Endothelial cell of umbilical vein (primary cell): Measurements from ENCODE around the gene HEPHL1. TPM values are rescaled to one million over a fixed set of nuclear protein-coding genes. Genes with fewer than 3 reads are reported as not detected.

Experiments
- BruUV-seq: library from RNA; stranded (reverse); fragments of 400-500 nt; replicated peaks from 2 replicates; lab custom pipeline; 2021; lab: Mats Ljungman, UMichigan
- CTCF ChIA-PET: fragments of 300-600, 350-600 bp; sonication (Branson Sonifier 250); formaldehyde crosslinking; loops from one replicate; lab custom pipeline; 2021; ENCODE audit warnings: antibody characterized with exemption, inconsistent platforms; lab: Charles Lee
- POLR2A ChIA-PET: fragments of 300-600, 350-600 bp; sonication (Branson Sonifier 250); formaldehyde crosslinking; loops from one replicate; lab custom pipeline; 2021; ENCODE audit warnings: antibody characterized with exemption, inconsistent platforms; lab: Charles Lee
- DNase-seq: peaks from one replicate; pipeline ENCODE4 v3.0.0-alpha.2; 2011; ENCODE audit warnings: low read depth, low spot score
- FAIRE-seq: peaks from 2 replicates; lab custom pipeline; 2011; peaks lifted over from hg19 to GRCh38; lab: Jason Lieb, UNC
- H2AFZ ChIP-seq: 2 replicates; pipeline ENCODE4 v1.6.0; 2012; ENCODE audit warnings: low read depth, low read length, control low read depth, inconsistent platforms
- H3K27ac ChIP-seq: 2 replicates; pipeline ENCODE4 v1.5.1; 2011; ENCODE audit warnings: low read depth, mild to moderate bottlenecking, control low read depth, low read length, moderate library complexity; ENCODE audit not compliant: insufficient read depth
- H3K27me3 ChIP-seq, 2 experiments: 2 replicates each; pipeline versions ENCODE4 v1.6.0 to v1.6.1; 2011; ENCODE audit warnings: low read length in 2 of 2, mixed read lengths in 1 of 2; ENCODE audit not compliant: control insufficient read depth in 2 of 2, insufficient read depth in 2 of 2
- H3K36me3 ChIP-seq, 2 experiments: 2 replicates in 1 of 2; 3 replicates in 1 of 2; pipeline ENCODE4 v1.5.1; 2011; ENCODE audit warnings: low read length in 2 of 2, mild to moderate bottlenecking in 1 of 2, moderate library complexity in 1 of 2; ENCODE audit not compliant: control insufficient read depth in 2 of 2, insufficient read depth in 2 of 2; ENCODE audit errors: extremely low read depth in 1 of 2
- H3K4me1 ChIP-seq: 3 replicates; pipeline ENCODE4 v1.5.1; 2011; ENCODE audit warnings: mild to moderate bottlenecking, low read length; ENCODE audit not compliant: control insufficient read depth, insufficient read depth; ENCODE audit errors: extremely low read depth
- H3K4me2 ChIP-seq: 2 replicates; pipeline ENCODE4 v1.6.1; 2011; ENCODE audit warnings: low read length, control low read depth, mixed read lengths; ENCODE audit not compliant: insufficient read depth
- H3K4me3 ChIP-seq, 3 experiments: fragments of 200-600 bp in 1 of 3; sonication (generic), shearing (Covaris generic) in 1 of 3; replicated peaks in 1 of 3; 2 replicates each; pipeline ENCODE4 v1.5.1; 2011 to 2016; ENCODE audit warnings: control low read depth in 3 of 3, low read length in 3 of 3, mild to moderate bottlenecking in 2 of 3, inconsistent platforms in 1 of 3, low read depth in 1 of 3, moderate library complexity in 1 of 3; ENCODE audit not compliant: insufficient read depth in 1 of 3
- H3K79me2 ChIP-seq: 2 replicates; pipeline ENCODE4 v1.6.0; 2012; ENCODE audit warnings: low read length, inconsistent platforms; ENCODE audit not compliant: control insufficient read depth, insufficient read depth
- H3K9ac ChIP-seq: replicated peaks from 2 replicates; pipeline ENCODE3; 2011; ENCODE audit warnings: low read length, control low read depth; ENCODE audit not compliant: insufficient read depth; ENCODE audit errors: extremely low read depth
- H3K9me1 ChIP-seq: replicated peaks from 3 replicates; pipeline ENCODE4 v1.6.0; 2011; ENCODE audit warnings: mild to moderate bottlenecking, low read length; ENCODE audit not compliant: control insufficient read depth, insufficient read depth; ENCODE audit errors: extremely low read depth
- H3K9me3 ChIP-seq: replicated peaks from 2 replicates; pipeline ENCODE4 v1.5.1; 2012; ENCODE audit warnings: low read length, inconsistent platforms; ENCODE audit not compliant: control insufficient read depth, insufficient read depth
- H4K20me1 ChIP-seq: replicated peaks from 2 replicates; pipeline ENCODE3; 2011; ENCODE audit warnings: mild to moderate bottlenecking, low read length; ENCODE audit not compliant: control insufficient read depth, insufficient read depth; ENCODE audit errors: extremely low read depth
- CTCF ChIP-seq, 2 donors: IDR thresholded peaks; 1 replicate in 1 of 2; 2 replicates in 1 of 2; pipeline ENCODE4 v1.5.1; 2011; ENCODE audit warnings: low read length in 2 of 2, mild to moderate bottlenecking in 2 of 2, moderate library complexity in 2 of 2, control low read depth in 1 of 2, inconsistent platforms in 1 of 2, low read depth in 1 of 2; ENCODE audit not compliant: insufficient read depth in 1 of 2; ENCODE audit errors: extremely low read depth in 1 of 2
- EZH2 ChIP-seq: IDR thresholded peaks from 2 replicates; pipeline ENCODE4 v1.6.1; 2012; ENCODE audit warnings: borderline replicate concordance, low read depth, mild to moderate bottlenecking, moderate library complexity, low read length, inconsistent platforms; ENCODE audit not compliant: severe bottlenecking
- FOS ChIP-seq: IDR thresholded peaks from 2 replicates; pipeline ENCODE4 v1.6.1; 2011; ENCODE audit warnings: mild to moderate bottlenecking, low read length, moderate library complexity, borderline replicate concordance; ENCODE audit not compliant: insufficient read depth
- GATA2 ChIP-seq: IDR thresholded peaks from 2 replicates; pipeline ENCODE4 v1.7.0; 2011; ENCODE audit warnings: low read depth, mild to moderate bottlenecking, moderate library complexity, mixed read lengths, low read length; ENCODE audit not compliant: insufficient read length, insufficient read depth
- JUN ChIP-seq: IDR thresholded peaks from 2 replicates; pipeline ENCODE4 v1.6.1; 2011; ENCODE audit warnings: borderline replicate concordance, low read depth; ENCODE audit not compliant: insufficient read length, insufficient read depth
- MAX ChIP-seq: IDR thresholded peaks from 2 replicates; pipeline ENCODE4 v1.6.1; 2011; ENCODE audit not compliant: insufficient read depth, insufficient read length
- MYC ChIP-seq: IDR thresholded peaks from one replicate; pipeline ENCODE4 v1.6.1; 2011; ENCODE audit warnings: mild to moderate bottlenecking, low read depth, low read length
- POLR2A ChIP-seq: IDR thresholded peaks from 2 replicates; pipeline ENCODE4 v1.6.1; 2012; ENCODE audit warnings: low read depth, mild to moderate bottlenecking, control low read depth, low read length
- POLR2AphosphoS5 ChIP-seq: IDR thresholded peaks from 2 replicates; pipeline ENCODE4 v1.6.1; 2012; ENCODE audit warnings: low read depth, mild to moderate bottlenecking, control low read depth, low read length, moderate library complexity; ENCODE audit not compliant: insufficient read depth
- dilution Hi-C: fragments of 300-500 bp; cut with MboI; formaldehyde crosslinking; loops from one replicate; pipeline ENCODE4 v1.15.0; 2019; ENCODE audit warnings: low sequenced_read_pairs; ENCODE audit not compliant: extremely low pct_ligation_motif_present
- intact Hi-C: fragments of 100-400 bp; cut with micrococcal nuclease; formaldehyde crosslinking; loops from one replicate; pipeline ENCODE4 v1.10.0; 2022
- polyA plus RNA-seq, 4 experiments: library from polyadenylated mRNA; depleted of rRNA in 3 of 4; stranded (reverse) in 3 of 4; unstranded in 1 of 4; fragments of >200 nt; gene quantifications; 2 replicates each; pipeline versions ENCODE4 v1.2.1 to v1.2.3, GENCODE V29; 2011 to 2012; ENCODE audit warnings: missing spikeins in 1 of 4
- total RNA-seq: library from RNA; stranded (reverse); gene quantifications from 2 replicates; pipeline ENCODE4 v1.2.3, GENCODE V29; 2021

The HEPHL1 gene
- total and polyA plus RNA-seq, 2 donors (not counting 3 experiments of a cell fraction or from before 2014, with no cell fraction given), result not detected

GRCh38 chr11:94106716-94107115 is 85.6 kb downstream of the HEPHL1 start:
- Histone ChIP-seq H3K9me1 (no peaks in the 10 kb centered on the region), H3K4me3 (no peak overlapping the region), H3K9me3 (no peaks in the 10 kb centered on the region), H3K4me2 (no peak overlapping the region), H3K4me1 (no peaks in the 10 kb centered on the region), H3K36me3 (no peaks in the 10 kb centered on the region), H2AFZ (no peak overlapping the region), H4K20me1 (no peaks in the 10 kb centered on the region), H3K79me2 (no peaks in the 10 kb centered on the region), H3K27ac (no peak overlapping the region), H3K27me3 (no peaks in the 10 kb centered on the region), H3K9ac (no peak overlapping the region)
- FAIRE-seq (no peak), DNase-seq (no peak)
- TF ChIP-seq JUN (no peak), CTCF (IDR thresholded peaks at IDR 0.05; ENCODE audit: extremely low read depth in 1 of 2, insufficient read depth in 1 of 2, low read depth in 1 of 2, low read length in 2 of 2) (no peak), GATA2 (no peak), FOS (no peak), EZH2 (no peak), MAX (no peak), MYC (no peak), POLR2AphosphoS5 (no peak), POLR2A (no peak)
- CTCF ChIA-PET, result no interaction called here
- intact Hi-C loops, result no loop called here
- POLR2A ChIA-PET, result no interaction called here
- BruUV-seq, result no TSS peak
- dilution Hi-C loops, result no loop called here
